GM12878 (cell line): ENCODE results near the gene MAD1L1. TPM values are rescaled to one million over a fixed set of nuclear protein-coding genes. Genes with fewer than 3 reads are reported as not detected.

Experiments
- ATAC-seq: fragments of 200-7000 bp; cut with Tn5 transposase; 3 replicates; pipeline ENCODE4 v1.9.1; 2020; ENCODE audit warnings: mild to moderate bottlenecking, moderate library complexity
- BruUV-seq: library from RNA; stranded (reverse); fragments of 400-500 nt; replicated peaks from 2 replicates; lab custom pipeline; 2021; lab: Mats Ljungman, UMichigan
- CTCF ChIA-PET: fragments of 300-600 bp; sonication (Branson Sonifier 250); formaldehyde crosslinking; extraction: SDS; loops from one replicate; lab custom pipeline; 2021; ENCODE audit warnings: inconsistent platforms; lab: Yijun Ruan, JAX
- POLR2A ChIA-PET: fragments of 350-600 bp; formaldehyde crosslinking; extraction: SDS; loops from one replicate; lab custom pipeline; 2021; ENCODE audit warnings: inconsistent platforms; lab: Charles Lee
- RAD21 ChIA-PET: fragments of 300-600 bp; sonication (Branson Sonifier 250); formaldehyde crosslinking; loops from one replicate; lab custom pipeline; 2023; ENCODE audit warnings: antibody characterized with exemption; ENCODE audit not compliant: unreplicated experiment; lab: Charles Lee
- SMC1A ChIA-PET: fragments of 300-600 bp; sonication (Branson Sonifier 250); formaldehyde crosslinking; loops from one replicate; lab custom pipeline; 2023; ENCODE audit not compliant: unreplicated experiment, uncharacterized antibody; lab: Charles Lee
- DNase-seq: peaks from one replicate; pipeline ENCODE4 v3.0.0-alpha.2; 2011; ENCODE audit warnings: low read depth, low spot score
- FAIRE-seq: peaks from 3 replicates; lab custom pipeline; 2011; peaks lifted over from hg19 to GRCh38; lab: Jason Lieb, UNC
- H2AFZ ChIP-seq: 2 replicates; pipeline ENCODE4 v1.6.0; 2011; ENCODE audit warnings: low read depth, low read length, control low read depth; ENCODE audit not compliant: control insufficient read depth
- H3K27ac ChIP-seq: 2 replicates; pipeline ENCODE4 v1.5.1; 2011; ENCODE audit warnings: control low read depth; ENCODE audit not compliant: control insufficient read depth, insufficient read depth
- H3K27me3 ChIP-seq, 2 experiments: replicated peaks in 1 of 2; 2 replicates each; pipeline versions ENCODE4 v1.6.0 to v1.6.1; 2011; ENCODE audit warnings: low read length in 1 of 2; ENCODE audit not compliant: control insufficient read depth in 2 of 2, insufficient read depth in 2 of 2
- H3K36me3 ChIP-seq, 2 experiments: 2 replicates each; pipeline ENCODE4 v1.5.1; 2011; ENCODE audit warnings: low read length in 1 of 2; ENCODE audit not compliant: control insufficient read depth in 2 of 2, insufficient read depth in 2 of 2
- H3K4me1 ChIP-seq: 2 replicates; pipeline ENCODE4 v1.6.1; 2011; ENCODE audit warnings: mild to moderate bottlenecking, low read length, moderate library complexity, mixed read lengths; ENCODE audit not compliant: control insufficient read depth, insufficient read depth
- H3K4me2 ChIP-seq: 2 replicates; pipeline ENCODE4 v1.6.0; 2011; ENCODE audit warnings: control low read depth; ENCODE audit not compliant: control insufficient read depth, insufficient read depth
- H3K4me3 ChIP-seq: fragments of 200-600 bp; sonication (generic); 2 replicates; pipeline ENCODE4 v1.5.1; 2016
- H3K79me2 ChIP-seq: 2 replicates; pipeline ENCODE4 v1.6.0; 2011; ENCODE audit warnings: low read length; ENCODE audit not compliant: control insufficient read depth, insufficient read depth
- H3K9ac ChIP-seq: 2 replicates; pipeline ENCODE4 v1.8.0; 2011; ENCODE audit warnings: low read length, control low read depth, mixed read lengths; ENCODE audit not compliant: control insufficient read depth, insufficient read depth
- H3K9me3 ChIP-seq: replicated peaks from 3 replicates; pipeline ENCODE4 v1.5.1; 2011; ENCODE audit warnings: mild to moderate bottlenecking, low read length; ENCODE audit not compliant: control insufficient read depth, insufficient read depth
- H4K20me1 ChIP-seq: 2 replicates; pipeline ENCODE4 v1.6.0; 2011; ENCODE audit not compliant: control insufficient read depth, insufficient read depth
- REST ChIP-seq: IDR thresholded peaks from 2 replicates; pipeline ENCODE4 v1.6.1; 2012; ENCODE audit warnings: mild to moderate bottlenecking, low read depth, low read length
- RUNX3 ChIP-seq: IDR thresholded peaks from 2 replicates; pipeline ENCODE4 v1.6.1; 2012; ENCODE audit warnings: low read length, inconsistent platforms
- SPI1 ChIP-seq: IDR thresholded peaks from 2 replicates; pipeline ENCODE4 v1.6.1; 2011; ENCODE audit warnings: low read depth, mild to moderate bottlenecking, low read length, moderate library complexity, borderline replicate concordance; ENCODE audit not compliant: insufficient read depth
- SREBF1 ChIP-seq: IDR thresholded peaks from 2 replicates; pipeline ENCODE4 v1.6.1; 2012; ENCODE audit warnings: mild to moderate bottlenecking, low read length
- TCF12 ChIP-seq: IDR thresholded peaks from 2 replicates; pipeline ENCODE4 v1.6.1; 2011; ENCODE audit warnings: low read depth, mild to moderate bottlenecking, low read length
- ZBTB33 ChIP-seq: fragments of 450-650 bp; IDR thresholded peaks from 2 replicates; pipeline ENCODE4 v1.6.1; 2017; ENCODE audit warnings: mild to moderate bottlenecking
- ZNF274 ChIP-seq: IDR thresholded peaks from one replicate; pipeline ENCODE4 v1.8.0; 2011; ENCODE audit not compliant: insufficient read length, insufficient read depth
- ZZZ3 ChIP-seq: IDR thresholded peaks from 2 replicates; pipeline ENCODE4 v1.6.1; 2011; ENCODE audit warnings: low read depth; ENCODE audit not compliant: control insufficient read depth, insufficient read length
- WGBS: methylation state at CpG from one replicate; pipeline ENCODE4 v1.1.6; 2016; ENCODE audit warnings: low lambda C conversion rate; ENCODE audit not compliant: insufficient replicate concordance, insufficient coverage; ENCODE audit errors: missing lambda C conversion rate; 5-methylcytosine and 5-hydroxymethylcytosine counted together
- in situ Hi-C: fragments of 300-500 bp; cut with MboI; formaldehyde crosslinking; loops from 9 replicates; pipeline ENCODE4 v1.14.3; 2018; ENCODE audit warnings: mixed read lengths
- intact Hi-C: fragments of 100-400 bp; cut with micrococcal nuclease; formaldehyde crosslinking; loops from one replicate; pipeline ENCODE4 v1.14.2; 2022; ENCODE audit not compliant: unreplicated experiment
- polyA plus RNA-seq, 11 experiments: library from polyadenylated mRNA; depleted of rRNA in 4 of 11; unstranded in 6 of 11; stranded (reverse) in 5 of 11; fragments of >200 nt; fragmentation: Nextera tagmentation in 4 of 11; fragmentation: Illumina TruSeq in 1 of 11; extraction: Ambion mirVana in 4 of 11; extraction: Trizol in 1 of 11; gene quantifications; 1 replicate in 1 of 11; 2 replicates in 10 of 11; pipeline versions ENCODE4 v1.2.1 to v1.2.3, GENCODE V29; 2011 to 2016; ENCODE audit warnings: inconsistent platforms in 2 of 11, missing spikeins in 2 of 11, low read depth in 1 of 11
- total RNA-seq, 4 experiments: library from RNA; depleted of rRNA in 3 of 4; stranded (reverse); fragments of >200 nt in 3 of 4; fragmentation: Illumina TruSeq in 1 of 4; extraction: Trizol in 1 of 4; gene quantifications; 2 replicates each; pipeline versions ENCODE4 v1.2.1 to v1.2.3, GENCODE V29; 2013 to 2021
- TF ChIP-seq, protein P1 (sequence below): fragments of 450-650 bp; IDR thresholded peaks from 2 replicates; pipeline ENCODE4 v1.6.1; 2017; ENCODE audit warnings: antibody characterized with exemption, mild to moderate bottlenecking, moderate library complexity

MAD1L1 gene
- total and polyA plus RNA-seq, 10 of the 15 experiments (the other 5 are each of a cell fraction or from before 2014, with no cell fraction given) = 2.2 to 76.8 (median 38.3) TPM

GRCh38 chr7:2087744-2088143 lies 145.0 kb downstream of the MAD1L1 start:
- no peak overlapping the region for H3K27ac ChIP-seq
- POLR2A ChIA-PET = interaction anchor here (0.7 kb wide), 1 partner anchor 161 kb away, joined by 4 read pairs; no protein-coding TSS in a partner anchor
- H3K9ac ChIP-seq = no peak overlapping the region
- FAIRE-seq = no peak
- H3K79me2 ChIP-seq = no peaks in the 10 kb centered on the region
- ATAC-seq = no peak
- H3K4me1 ChIP-seq = no peaks in the 10 kb centered on the region
- CTCF ChIA-PET = no interaction called here
- TF ChIP-seq TCF12 (no peak), SPI1 (peak; percentile 30; the same call in 1 of the 2 replicates), RUNX3 (peak; percentile 44)
- H3K4me3 ChIP-seq = no peak overlapping the region
- no peak overlapping the region for H3K4me2 ChIP-seq
- no peak for DNase-seq
- no peaks in the 10 kb centered on the region for H4K20me1 ChIP-seq
- no peaks in the 10 kb centered on the region for H3K9me3 ChIP-seq
- 88% methylated on average over 11 of the region's 11 CpGs for WGBS
- in situ Hi-C loops = no loop called here
- SMC1A ChIA-PET = no interaction called here
- H3K27me3 ChIP-seq = no peaks in the 10 kb centered on the region
- H2AFZ ChIP-seq = no peak overlapping the region
- RAD21 ChIA-PET = interaction anchor here (1.3 kb wide), 1 partner anchor 12 kb away, joined by 4 read pairs; no protein-coding TSS in a partner anchor
- intact Hi-C loops = no loop called here
- H3K36me3 ChIP-seq = peaks cover 2 to 4% of the 10 kb centered on the region in 2 experiments; a peak in 2 of 4 replicates
- no TSS peak for BruUV-seq

- Histone ChIP-seq H3K9ac (no peak overlapping the region), H3K4me3 (no peak overlapping the region), H3K4me1 (no peaks in the 10 kb centered on the region), H3K27ac (no peak overlapping the region), H3K9me3 (no peaks in the 10 kb centered on the region), H3K79me2 (no peaks in the 10 kb centered on the region), H3K27me3 (no peaks in the 10 kb centered on the region), H4K20me1 (no peaks in the 10 kb centered on the region), H3K4me2 (no peak overlapping the region), H2AFZ (no peak overlapping the region), H3K36me3 (peaks cover 2 to 4% of the 10 kb centered on the region in 2 experiments; a peak in 2 of 4 replicates)
- ATAC-seq (no peak), DNase-seq (no peak), FAIRE-seq (no peak)
- BruUV-seq = no TSS peak
- WGBS = 98% methylated on average over 13 of the region's 13 CpGs
- ChIA-PET SMC1A (no interaction called here), CTCF (no interaction called here), POLR2A (no interaction called here), RAD21 (no interaction called here)
- in situ Hi-C loops = no loop called here
- intact Hi-C loops = no loop called here
- TF ChIP-seq ZZZ3 = no peak
- no peak for TF ChIP-seq ZNF274
- TF ChIP-seq, protein P1, sequence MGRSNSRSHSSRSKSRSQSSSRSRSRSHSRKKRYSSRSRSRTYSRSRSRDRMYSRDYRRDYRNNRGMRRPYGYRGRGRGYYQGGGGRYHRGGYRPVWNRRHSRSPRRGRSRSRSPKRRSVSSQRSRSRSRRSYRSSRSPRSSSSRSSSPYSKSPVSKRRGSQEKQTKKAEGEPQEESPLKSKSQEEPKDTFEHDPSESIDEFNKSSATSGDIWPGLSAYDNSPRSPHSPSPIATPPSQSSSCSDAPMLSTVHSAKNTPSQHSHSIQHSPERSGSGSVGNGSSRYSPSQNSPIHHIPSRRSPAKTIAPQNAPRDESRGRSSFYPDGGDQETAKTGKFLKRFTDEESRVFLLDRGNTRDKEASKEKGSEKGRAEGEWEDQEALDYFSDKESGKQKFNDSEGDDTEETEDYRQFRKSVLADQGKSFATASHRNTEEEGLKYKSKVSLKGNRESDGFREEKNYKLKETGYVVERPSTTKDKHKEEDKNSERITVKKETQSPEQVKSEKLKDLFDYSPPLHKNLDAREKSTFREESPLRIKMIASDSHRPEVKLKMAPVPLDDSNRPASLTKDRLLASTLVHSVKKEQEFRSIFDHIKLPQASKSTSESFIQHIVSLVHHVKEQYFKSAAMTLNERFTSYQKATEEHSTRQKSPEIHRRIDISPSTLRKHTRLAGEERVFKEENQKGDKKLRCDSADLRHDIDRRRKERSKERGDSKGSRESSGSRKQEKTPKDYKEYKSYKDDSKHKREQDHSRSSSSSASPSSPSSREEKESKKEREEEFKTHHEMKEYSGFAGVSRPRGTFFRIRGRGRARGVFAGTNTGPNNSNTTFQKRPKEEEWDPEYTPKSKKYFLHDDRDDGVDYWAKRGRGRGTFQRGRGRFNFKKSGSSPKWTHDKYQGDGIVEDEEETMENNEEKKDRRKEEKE = no peak
- TF ChIP-seq REST = no peak
- no peak for TF ChIP-seq ZBTB33
- no peak for TF ChIP-seq SREBF1
Observed at GRCh38 chr7:2086229-2086628, 146.5 kb downstream of the MAD1L1 start.
